ENCODE measurements around the gene HINFP. TPM values are rescaled to one million over a fixed set of nuclear protein-coding genes. Genes with fewer than 3 reads are reported as not detected.
A peak's percentile ranks its signal among the peaks of the same experiment; 100 is the strongest.

The HINFP gene
- total and polyA plus RNA-seq, 9 of the 15 experiments (the other 6 are each of a cell fraction or from before 2014, with no cell fraction given) = 13.8 to 34.1 (median 22.5) TPM

GRCh38 chr11:119106564-119107537, 14.5 kb upstream of the HINFP start, which contains the start of gene C2CD2L (continued):
- TF ChIP-seq CTCF (IDR thresholded peaks at IDR 0.05 in 2 of 3, conservative IDR thresholded peaks at IDR 0.05 in 1 of 3; ENCODE audit: insufficient read depth in 2 of 3, low read depth in 1 of 3, low read length in 3 of 3) = no peak
- TF ChIP-seq ZBTB2 (IDR thresholded peaks at IDR 0.05) = no peak
- no peak for TF ChIP-seq JUN (IDR thresholded peaks at IDR 0.05; ENCODE audit: borderline replicate concordance, low read depth, low read length)
- TF ChIP-seq JUN (CRISPR knock-in tag; IDR thresholded peaks at IDR 0.05; ENCODE audit: borderline replicate concordance) = no peak
- TF ChIP-seq, protein P1, sequence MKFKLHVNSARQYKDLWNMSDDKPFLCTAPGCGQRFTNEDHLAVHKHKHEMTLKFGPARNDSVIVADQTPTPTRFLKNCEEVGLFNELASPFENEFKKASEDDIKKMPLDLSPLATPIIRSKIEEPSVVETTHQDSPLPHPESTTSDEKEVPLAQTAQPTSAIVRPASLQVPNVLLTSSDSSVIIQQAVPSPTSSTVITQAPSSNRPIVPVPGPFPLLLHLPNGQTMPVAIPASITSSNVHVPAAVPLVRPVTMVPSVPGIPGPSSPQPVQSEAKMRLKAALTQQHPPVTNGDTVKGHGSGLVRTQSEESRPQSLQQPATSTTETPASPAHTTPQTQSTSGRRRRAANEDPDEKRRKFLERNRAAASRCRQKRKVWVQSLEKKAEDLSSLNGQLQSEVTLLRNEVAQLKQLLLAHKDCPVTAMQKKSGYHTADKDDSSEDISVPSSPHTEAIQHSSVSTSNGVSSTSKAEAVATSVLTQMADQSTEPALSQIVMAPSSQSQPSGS (CRISPR knock-in tag; IDR thresholded peaks at IDR 0.05) = no peak
- TF ChIP-seq FOSL1 (tag; conservative IDR thresholded peaks at IDR 0.05) = 0 out of 2 replicates have a peak, but pooled peaks have one; percentile 27
- TF ChIP-seq, protein P2, sequence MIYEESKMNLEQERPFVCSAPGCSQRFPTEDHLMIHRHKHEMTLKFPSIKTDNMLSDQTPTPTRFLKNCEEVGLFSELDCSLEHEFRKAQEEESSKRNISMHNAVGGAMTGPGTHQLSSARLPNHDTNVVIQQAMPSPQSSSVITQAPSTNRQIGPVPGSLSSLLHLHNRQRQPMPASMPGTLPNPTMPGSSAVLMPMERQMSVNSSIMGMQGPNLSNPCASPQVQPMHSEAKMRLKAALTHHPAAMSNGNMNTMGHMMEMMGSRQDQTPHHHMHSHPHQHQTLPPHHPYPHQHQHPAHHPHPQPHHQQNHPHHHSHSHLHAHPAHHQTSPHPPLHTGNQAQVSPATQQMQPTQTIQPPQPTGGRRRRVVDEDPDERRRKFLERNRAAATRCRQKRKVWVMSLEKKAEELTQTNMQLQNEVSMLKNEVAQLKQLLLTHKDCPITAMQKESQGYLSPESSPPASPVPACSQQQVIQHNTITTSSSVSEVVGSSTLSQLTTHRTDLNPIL (CRISPR knock-in tag; IDR thresholded peaks at IDR 0.05) = no peak
- TF ChIP-seq OTX1 (CRISPR knock-in tag; IDR thresholded peaks at IDR 0.05) = 0 out of 2 replicates have a peak, but pooled peaks have one; percentile 33
- no peak for TF ChIP-seq GTF2B (IDR thresholded peaks at IDR 0.05; ENCODE audit: extremely low read depth, insufficient read length)
- TF ChIP-seq ZNF436 (CRISPR knock-in tag; IDR thresholded peaks at IDR 0.05) = no peak
- no peak for TF ChIP-seq HNRNPH1 (optimal IDR thresholded peaks at IDR 0.05; ENCODE audit: low read depth, low read length)
- TF ChIP-seq MTA2 (IDR thresholded peaks at IDR 0.05; ENCODE audit: low read depth) = no peak
- no peak for TF ChIP-seq SIRT6 (IDR thresholded peaks at IDR 0.05; ENCODE audit: low read depth, low read length)
- peak; percentile 84 for TF ChIP-seq ATF7 (IDR thresholded peaks at IDR 0.05)
- no peak for TF ChIP-seq U2AF2 (optimal IDR thresholded peaks at IDR 0.05; ENCODE audit: low read depth, low read length)
- no peak for TF ChIP-seq BHLHE40 (IDR thresholded peaks at IDR 0.05; ENCODE audit: low read length)
- no peak for TF ChIP-seq CHD4 (IDR thresholded peaks at IDR 0.05; ENCODE audit: insufficient read depth, insufficient replicate concordance, low read depth, low read length, poor library complexity, severe bottlenecking)
- TF ChIP-seq CBX1 (IDR thresholded peaks at IDR 0.05; ENCODE audit: low read depth) = no peak
- TF ChIP-seq POLR2AphosphoS5 (IDR thresholded peaks at IDR 0.05; ENCODE audit: control insufficient read depth, insufficient read depth, low read depth, low read length) = peak; percentile 60
